OCI-LY7 (cell line): ENCODE data around the gene ANGPT4.

Experiments used
- CTCF ChIP-seq: fragments of 200-600 bp; sonication (generic); conservative IDR thresholded peaks from 2 replicates; pipeline ENCODE4 v1.5.1; 2014; ENCODE audit warnings: mild to moderate bottlenecking, antibody characterized with exemption, low read length, moderate library complexity, mixed read lengths
- EZH2phosphoT487 ChIP-seq: fragments of 200-600 bp; sonication (generic); IDR thresholded peaks from 2 replicates; pipeline ENCODE4 v1.6.1; 2018; ENCODE audit warnings: low read depth, borderline replicate concordance, mild to moderate bottlenecking, mixed run types, antibody characterized with exemption, low read length, moderate library complexity, mixed read lengths

GRCh38 chr20:913306-913849 is 2.8 kb downstream of the ANGPT4 start:
- TF ChIP-seq EZH2phosphoT487 (no peak), CTCF (no peak)
